ENCODE data around the gene HMCN1. TPM values are rescaled to one million over a fixed set of nuclear protein-coding genes. Genes with fewer than 3 reads are reported as not detected.

The HMCN1 gene
- total and polyA plus RNA-seq, 4 donors: 1.5 to 6.8 (median 3.5) TPM

DNA sequence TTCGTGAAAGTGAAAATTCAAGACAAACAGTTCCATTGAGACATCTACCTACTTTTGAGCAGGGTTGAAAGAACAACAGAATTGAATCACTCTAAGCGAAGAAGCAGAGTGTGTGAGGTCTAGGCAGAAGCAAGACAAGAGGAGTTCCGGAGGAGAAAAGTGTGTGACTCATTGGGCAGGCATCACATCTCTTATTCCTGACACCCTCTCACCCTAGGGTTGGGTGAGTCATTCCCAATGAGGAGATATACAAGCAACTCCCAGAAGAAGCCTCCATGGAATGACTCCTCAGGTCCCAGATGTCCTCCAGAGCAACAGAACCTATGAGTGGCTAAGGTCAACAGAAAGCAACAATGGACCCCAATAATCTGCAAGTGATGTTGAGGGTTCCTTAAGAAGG, 502.7 kb downstream of the HMCN1 start (continued):
- TF ChIP-seq, protein P1, sequence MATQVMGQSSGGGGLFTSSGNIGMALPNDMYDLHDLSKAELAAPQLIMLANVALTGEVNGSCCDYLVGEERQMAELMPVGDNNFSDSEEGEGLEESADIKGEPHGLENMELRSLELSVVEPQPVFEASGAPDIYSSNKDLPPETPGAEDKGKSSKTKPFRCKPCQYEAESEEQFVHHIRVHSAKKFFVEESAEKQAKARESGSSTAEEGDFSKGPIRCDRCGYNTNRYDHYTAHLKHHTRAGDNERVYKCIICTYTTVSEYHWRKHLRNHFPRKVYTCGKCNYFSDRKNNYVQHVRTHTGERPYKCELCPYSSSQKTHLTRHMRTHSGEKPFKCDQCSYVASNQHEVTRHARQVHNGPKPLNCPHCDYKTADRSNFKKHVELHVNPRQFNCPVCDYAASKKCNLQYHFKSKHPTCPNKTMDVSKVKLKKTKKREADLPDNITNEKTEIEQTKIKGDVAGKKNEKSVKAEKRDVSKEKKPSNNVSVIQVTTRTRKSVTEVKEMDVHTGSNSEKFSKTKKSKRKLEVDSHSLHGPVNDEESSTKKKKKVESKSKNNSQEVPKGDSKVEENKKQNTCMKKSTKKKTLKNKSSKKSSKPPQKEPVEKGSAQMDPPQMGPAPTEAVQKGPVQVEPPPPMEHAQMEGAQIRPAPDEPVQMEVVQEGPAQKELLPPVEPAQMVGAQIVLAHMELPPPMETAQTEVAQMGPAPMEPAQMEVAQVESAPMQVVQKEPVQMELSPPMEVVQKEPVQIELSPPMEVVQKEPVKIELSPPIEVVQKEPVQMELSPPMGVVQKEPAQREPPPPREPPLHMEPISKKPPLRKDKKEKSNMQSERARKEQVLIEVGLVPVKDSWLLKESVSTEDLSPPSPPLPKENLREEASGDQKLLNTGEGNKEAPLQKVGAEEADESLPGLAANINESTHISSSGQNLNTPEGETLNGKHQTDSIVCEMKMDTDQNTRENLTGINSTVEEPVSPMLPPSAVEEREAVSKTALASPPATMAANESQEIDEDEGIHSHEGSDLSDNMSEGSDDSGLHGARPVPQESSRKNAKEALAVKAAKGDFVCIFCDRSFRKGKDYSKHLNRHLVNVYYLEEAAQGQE (IDR thresholded peaks at IDR 0.05): no peak

DNA sequence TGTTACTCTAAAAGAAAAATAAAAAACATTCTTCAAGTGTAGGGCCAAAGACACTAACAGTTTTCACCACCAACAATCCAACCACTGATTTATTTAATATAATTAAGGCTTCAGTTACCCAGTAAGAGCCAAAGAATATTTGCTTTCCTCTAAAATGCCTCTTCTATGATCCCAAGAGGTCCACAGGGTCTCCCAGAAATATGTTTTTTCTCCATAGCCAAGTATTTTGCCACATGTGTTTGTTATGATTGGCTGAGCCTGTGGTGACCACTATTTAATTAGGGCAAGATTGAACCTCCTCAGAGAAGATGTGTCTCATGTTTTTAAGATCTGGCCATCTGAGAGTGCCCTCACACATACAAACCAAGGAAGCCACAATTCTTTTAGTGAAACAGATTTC, 505.0 kb downstream of the HMCN1 start:
- no peaks in the 10 kb centered on the region for H3K27me3 ChIP-seq (ENCODE audit: control insufficient read depth in 4 of 4, insufficient read depth in 4 of 4, low read length in 3 of 4)
- DNase-seq (ENCODE audit: low spot score): no peak
- no peak overlapping the region for H3K4me3 ChIP-seq (ENCODE audit: low read depth in 1 of 3, low read length in 3 of 3)
- TF ChIP-seq YY1 (IDR thresholded peaks at IDR 0.05): no peak
- TF ChIP-seq FOXA1 (IDR thresholded peaks at IDR 0.05): no peak
- no peak for TF ChIP-seq RXRA (IDR thresholded peaks at IDR 0.05)
- TF ChIP-seq, protein P1 (IDR thresholded peaks at IDR 0.05): no peak
- TF ChIP-seq EGR1 (IDR thresholded peaks at IDR 0.05; ENCODE audit: low read depth in 2 of 2): no peak
- H3K27ac ChIP-seq (ENCODE audit: low read depth in 1 of 2, low read length in 2 of 2): no peak overlapping the region
- no peaks in the 10 kb centered on the region for H3K36me3 ChIP-seq (ENCODE audit: control insufficient read depth in 4 of 4, insufficient read depth in 3 of 4, low read depth in 1 of 4, low read length in 3 of 4)
- H3K9ac ChIP-seq (ENCODE audit: low read depth in 1 of 2, low read length in 2 of 2): no peak overlapping the region
- no peaks in the 10 kb centered on the region for H3K4me1 ChIP-seq (ENCODE audit: control insufficient read depth in 4 of 4, insufficient read depth in 4 of 4, low read length in 3 of 4)
- no peaks in the 10 kb centered on the region for H3K9me3 ChIP-seq (ENCODE audit: control insufficient read depth in 4 of 4, low read length in 3 of 4)

GRCh38 chr1:186240436-186240835, 506.2 kb downstream of the HMCN1 start:
- TF ChIP-seq, protein P2, sequence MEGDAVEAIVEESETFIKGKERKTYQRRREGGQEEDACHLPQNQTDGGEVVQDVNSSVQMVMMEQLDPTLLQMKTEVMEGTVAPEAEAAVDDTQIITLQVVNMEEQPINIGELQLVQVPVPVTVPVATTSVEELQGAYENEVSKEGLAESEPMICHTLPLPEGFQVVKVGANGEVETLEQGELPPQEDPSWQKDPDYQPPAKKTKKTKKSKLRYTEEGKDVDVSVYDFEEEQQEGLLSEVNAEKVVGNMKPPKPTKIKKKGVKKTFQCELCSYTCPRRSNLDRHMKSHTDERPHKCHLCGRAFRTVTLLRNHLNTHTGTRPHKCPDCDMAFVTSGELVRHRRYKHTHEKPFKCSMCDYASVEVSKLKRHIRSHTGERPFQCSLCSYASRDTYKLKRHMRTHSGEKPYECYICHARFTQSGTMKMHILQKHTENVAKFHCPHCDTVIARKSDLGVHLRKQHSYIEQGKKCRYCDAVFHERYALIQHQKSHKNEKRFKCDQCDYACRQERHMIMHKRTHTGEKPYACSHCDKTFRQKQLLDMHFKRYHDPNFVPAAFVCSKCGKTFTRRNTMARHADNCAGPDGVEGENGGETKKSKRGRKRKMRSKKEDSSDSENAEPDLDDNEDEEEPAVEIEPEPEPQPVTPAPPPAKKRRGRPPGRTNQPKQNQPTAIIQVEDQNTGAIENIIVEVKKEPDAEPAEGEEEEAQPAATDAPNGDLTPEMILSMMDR (IDR thresholded peaks at IDR 0.05; ENCODE audit: low read depth, low read length, missing input control): no peak
- no peak for TF ChIP-seq EGR1 (IDR thresholded peaks at IDR 0.05; ENCODE audit: low read depth in 2 of 2)
- no peak for TF ChIP-seq JUND (IDR thresholded peaks at IDR 0.05)
- TF ChIP-seq, protein P3, sequence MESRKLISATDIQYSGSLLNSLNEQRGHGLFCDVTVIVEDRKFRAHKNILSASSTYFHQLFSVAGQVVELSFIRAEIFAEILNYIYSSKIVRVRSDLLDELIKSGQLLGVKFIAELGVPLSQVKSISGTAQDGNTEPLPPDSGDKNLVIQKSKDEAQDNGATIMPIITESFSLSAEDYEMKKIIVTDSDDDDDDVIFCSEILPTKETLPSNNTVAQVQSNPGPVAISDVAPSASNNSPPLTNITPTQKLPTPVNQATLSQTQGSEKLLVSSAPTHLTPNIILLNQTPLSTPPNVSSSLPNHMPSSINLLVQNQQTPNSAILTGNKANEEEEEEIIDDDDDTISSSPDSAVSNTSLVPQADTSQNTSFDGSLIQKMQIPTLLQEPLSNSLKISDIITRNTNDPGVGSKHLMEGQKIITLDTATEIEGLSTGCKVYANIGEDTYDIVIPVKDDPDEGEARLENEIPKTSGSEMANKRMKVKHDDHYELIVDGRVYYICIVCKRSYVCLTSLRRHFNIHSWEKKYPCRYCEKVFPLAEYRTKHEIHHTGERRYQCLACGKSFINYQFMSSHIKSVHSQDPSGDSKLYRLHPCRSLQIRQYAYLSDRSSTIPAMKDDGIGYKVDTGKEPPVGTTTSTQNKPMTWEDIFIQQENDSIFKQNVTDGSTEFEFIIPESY (IDR thresholded peaks at IDR 0.05): no peak
- TF ChIP-seq FOXA1 (IDR thresholded peaks at IDR 0.05): no peak
- TF ChIP-seq YY1 (IDR thresholded peaks at IDR 0.05): no peak
- TF ChIP-seq, protein P1 (IDR thresholded peaks at IDR 0.05): no peak
- TF ChIP-seq, protein P4, sequence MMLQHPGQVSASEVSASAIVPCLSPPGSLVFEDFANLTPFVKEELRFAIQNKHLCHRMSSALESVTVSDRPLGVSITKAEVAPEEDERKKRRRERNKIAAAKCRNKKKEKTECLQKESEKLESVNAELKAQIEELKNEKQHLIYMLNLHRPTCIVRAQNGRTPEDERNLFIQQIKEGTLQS (IDR thresholded peaks at IDR 0.05): no peak
- no peak for TF ChIP-seq SP1 (IDR thresholded peaks at IDR 0.05)
- TF ChIP-seq, protein P5, sequence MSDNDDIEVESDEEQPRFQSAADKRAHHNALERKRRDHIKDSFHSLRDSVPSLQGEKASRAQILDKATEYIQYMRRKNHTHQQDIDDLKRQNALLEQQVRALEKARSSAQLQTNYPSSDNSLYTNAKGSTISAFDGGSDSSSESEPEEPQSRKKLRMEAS (IDR thresholded peaks at IDR 0.05): no peak
- no peak for TF ChIP-seq RXRA (IDR thresholded peaks at IDR 0.05)
- TF ChIP-seq HNF4G (IDR thresholded peaks at IDR 0.05): no peak
- TF ChIP-seq TAF1 (conservative IDR thresholded peaks at IDR 0.05): no peak
- TF ChIP-seq RAD21 (IDR thresholded peaks at IDR 0.05): no peak
- no peak for TF ChIP-seq FOXA2 (IDR thresholded peaks at IDR 0.05)
- H3K27me3 ChIP-seq (ENCODE audit: control insufficient read depth in 4 of 4, insufficient read depth in 4 of 4, low read length in 3 of 4): no peaks in the 10 kb centered on the region
- no peaks in the 10 kb centered on the region for H3K36me3 ChIP-seq (ENCODE audit: control insufficient read depth in 4 of 4, insufficient read depth in 3 of 4, low read depth in 1 of 4, low read length in 3 of 4)
- H3K9ac ChIP-seq (ENCODE audit: low read depth in 1 of 2, low read length in 2 of 2): no peak overlapping the region
- H3K27ac ChIP-seq (ENCODE audit: low read depth in 1 of 2, low read length in 2 of 2): no peak overlapping the region
- H3K9me3 ChIP-seq (ENCODE audit: control insufficient read depth in 4 of 4, low read length in 3 of 4): no peaks in the 10 kb centered on the region
- DNase-seq (ENCODE audit: low spot score): no peak
- WGBS: 99% methylated on average over 1 of the region's 1 CpG
- no peak overlapping the region for H3K4me3 ChIP-seq (ENCODE audit: low read depth in 1 of 3, low read length in 3 of 3)
- H3K4me1 ChIP-seq (ENCODE audit: control insufficient read depth in 4 of 4, insufficient read depth in 4 of 4, low read length in 3 of 4): no peaks in the 10 kb centered on the region

All from liver (tissue), 9 donors.